ENCODE data around the gene EPHB1. TPM values are rescaled to one million over a fixed set of nuclear protein-coding genes. Genes with fewer than 3 reads are reported as not detected.

The EPHB1 gene
- total RNA-seq, 4 donors from 2014 or later = 2.3 to 5.6 (median 4.6) TPM

DNA sequence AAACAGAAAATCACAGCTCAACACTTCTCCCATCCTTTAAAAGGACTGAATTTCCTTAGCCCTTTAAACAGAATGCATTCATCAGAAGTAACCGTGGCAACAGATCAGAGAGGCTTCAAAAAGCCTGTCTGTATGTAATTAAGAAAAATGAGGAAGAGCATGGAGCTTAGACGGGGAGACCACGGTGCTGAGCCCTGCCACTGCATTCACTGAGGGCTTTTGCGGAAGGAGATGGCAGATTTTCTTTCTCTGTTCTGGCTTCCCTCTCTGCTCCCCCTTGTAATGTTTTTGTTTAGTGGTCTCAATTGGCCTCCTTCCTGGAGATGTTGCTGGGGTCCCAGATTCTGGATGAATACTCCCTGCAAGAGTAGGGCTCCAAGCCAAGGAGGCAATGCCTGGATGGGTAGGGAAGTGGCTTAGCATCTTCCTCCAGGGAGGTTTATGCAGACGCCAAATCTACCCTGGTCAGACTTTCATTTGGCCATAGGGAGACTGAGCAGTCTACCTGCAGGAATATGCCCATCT lies 332.9 kb downstream of the EPHB1 start:
- TF ChIP-seq POLR2A (IDR thresholded peaks at IDR 0.05) = no peak
- TF ChIP-seq, protein P1, sequence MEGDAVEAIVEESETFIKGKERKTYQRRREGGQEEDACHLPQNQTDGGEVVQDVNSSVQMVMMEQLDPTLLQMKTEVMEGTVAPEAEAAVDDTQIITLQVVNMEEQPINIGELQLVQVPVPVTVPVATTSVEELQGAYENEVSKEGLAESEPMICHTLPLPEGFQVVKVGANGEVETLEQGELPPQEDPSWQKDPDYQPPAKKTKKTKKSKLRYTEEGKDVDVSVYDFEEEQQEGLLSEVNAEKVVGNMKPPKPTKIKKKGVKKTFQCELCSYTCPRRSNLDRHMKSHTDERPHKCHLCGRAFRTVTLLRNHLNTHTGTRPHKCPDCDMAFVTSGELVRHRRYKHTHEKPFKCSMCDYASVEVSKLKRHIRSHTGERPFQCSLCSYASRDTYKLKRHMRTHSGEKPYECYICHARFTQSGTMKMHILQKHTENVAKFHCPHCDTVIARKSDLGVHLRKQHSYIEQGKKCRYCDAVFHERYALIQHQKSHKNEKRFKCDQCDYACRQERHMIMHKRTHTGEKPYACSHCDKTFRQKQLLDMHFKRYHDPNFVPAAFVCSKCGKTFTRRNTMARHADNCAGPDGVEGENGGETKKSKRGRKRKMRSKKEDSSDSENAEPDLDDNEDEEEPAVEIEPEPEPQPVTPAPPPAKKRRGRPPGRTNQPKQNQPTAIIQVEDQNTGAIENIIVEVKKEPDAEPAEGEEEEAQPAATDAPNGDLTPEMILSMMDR (IDR thresholded peaks at IDR 0.05) = no peak
- DNase-seq = no peak
- Histone ChIP-seq H3K27me3 (no peaks in the 10 kb centered on the region), H3K4me3 (replicated peaks in 1 of 3) (no peak overlapping the region), H3K4me1 (no peaks in the 10 kb centered on the region), H3K27ac (no peak overlapping the region), H3K9me3 (no peaks in the 10 kb centered on the region), H3K36me3 (no peaks in the 10 kb centered on the region)
- intact Hi-C loops (cut with DNase I) = no loop called here
- WGBS, 2 donors = 83 to 91% methylated on average over 5 of the region's 5 CpGs

DNA sequence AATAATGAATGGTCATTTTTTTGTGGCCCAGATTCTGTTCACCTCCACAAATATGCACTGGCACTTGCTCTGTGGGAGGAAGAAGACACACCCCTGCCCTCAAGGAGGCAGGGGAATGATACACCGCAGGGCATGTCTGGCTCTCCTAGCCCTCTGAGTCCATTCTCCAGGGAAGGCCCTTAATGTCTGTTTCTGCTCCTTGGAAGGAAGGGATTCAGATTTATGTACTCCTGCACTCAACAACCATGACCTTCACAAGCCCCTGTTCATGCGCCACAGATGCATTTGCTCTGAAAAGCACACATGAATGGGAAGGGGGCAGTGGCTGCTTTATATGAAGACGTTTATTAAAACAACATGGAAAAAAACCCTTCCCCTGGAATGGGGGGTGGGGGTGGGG lies 333.8 kb downstream of the EPHB1 start:
- TF ChIP-seq POLR2A (IDR thresholded peaks at IDR 0.05) = no peak
- no peaks in the 10 kb centered on the region for H3K9me3 ChIP-seq
- 56 to 66% methylated on average over 3 of the region's 3 CpGs for WGBS, 2 donors
- H3K4me3 ChIP-seq (replicated peaks in 1 of 3) = no peak overlapping the region
- H3K27me3 ChIP-seq = no peaks in the 10 kb centered on the region
- intact Hi-C loops (cut with DNase I) = no loop called here
- H3K36me3 ChIP-seq = no peaks in the 10 kb centered on the region
- no peak for DNase-seq
- no peak overlapping the region for H3K27ac ChIP-seq
- H3K4me1 ChIP-seq = no peaks in the 10 kb centered on the region

DNA sequence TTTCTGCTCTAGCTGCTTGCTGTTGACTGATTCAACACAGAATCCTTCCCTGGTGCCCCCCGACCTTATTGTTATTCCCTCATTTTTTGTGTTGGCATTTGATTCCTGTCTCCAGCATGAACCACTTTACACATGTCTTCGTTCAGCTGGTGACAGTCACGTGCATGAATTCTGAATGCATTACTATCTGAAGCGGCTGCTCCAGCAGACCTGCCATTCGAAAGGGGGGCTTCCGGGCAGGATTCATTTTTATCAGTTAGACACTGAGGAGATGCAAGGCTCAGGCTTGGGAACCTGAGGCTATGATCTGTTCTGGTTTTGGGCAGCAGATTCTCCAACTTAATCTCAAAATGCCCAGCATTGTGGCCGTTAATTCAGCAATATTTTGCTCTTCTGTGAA lies 336.2 kb downstream of the EPHB1 start:
- 86 to 88% methylated on average over 7 of the region's 7 CpGs for WGBS, 2 donors
- TF ChIP-seq POLR2A (IDR thresholded peaks at IDR 0.05) = no peak
- TF ChIP-seq, protein P1 (IDR thresholded peaks at IDR 0.05) = no peak
- Histone ChIP-seq H3K36me3 (no peaks in the 10 kb centered on the region), H3K27me3 (no peaks in the 10 kb centered on the region), H3K9me3 (no peaks in the 10 kb centered on the region), H3K4me1 (no peaks in the 10 kb centered on the region), H3K27ac (no peak overlapping the region), H3K4me3 (replicated peaks in 1 of 3) (no peak overlapping the region)
- no peak for DNase-seq
- intact Hi-C loops (cut with DNase I) = no loop called here

DNA sequence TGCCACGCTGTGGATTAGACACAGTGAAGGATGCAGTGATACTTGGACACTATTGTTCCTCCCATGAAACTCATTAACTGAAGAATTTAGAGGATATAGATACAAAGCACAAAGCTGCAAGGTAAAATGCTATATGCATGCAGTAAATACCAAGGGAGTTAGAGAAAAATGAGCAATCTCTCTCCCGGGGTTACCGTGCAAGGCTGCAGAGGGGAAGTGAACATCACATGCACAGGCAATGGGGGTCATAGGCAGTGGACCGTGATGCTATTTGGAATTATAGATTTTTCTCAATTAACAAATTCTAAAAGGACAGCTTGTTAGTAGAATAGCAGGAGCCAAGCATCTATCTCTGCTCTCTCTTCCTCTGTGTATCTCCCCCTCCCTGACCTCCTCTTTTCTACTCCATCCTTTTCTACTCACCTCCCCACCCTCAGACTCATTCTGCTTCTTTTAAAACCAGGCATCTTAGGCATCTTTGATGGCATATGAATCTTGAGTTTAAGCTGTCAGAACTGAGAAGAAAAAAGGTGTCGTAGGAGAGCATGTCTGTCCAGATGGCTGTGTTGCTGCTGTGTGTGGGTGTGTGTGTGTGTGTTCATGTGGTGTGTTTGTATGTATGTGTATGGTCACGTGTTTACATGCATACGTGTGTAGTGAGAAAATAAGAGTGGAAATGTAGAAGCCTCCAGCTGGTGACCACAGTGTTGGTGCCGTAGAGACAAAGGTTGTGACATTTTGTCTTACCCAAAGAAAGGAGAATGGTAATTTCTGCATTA lies 339.0 kb downstream of the EPHB1 start:
- Histone ChIP-seq H3K27ac (no peak overlapping the region), H3K27me3 (no peaks in the 10 kb centered on the region), H3K36me3 (no peaks in the 10 kb centered on the region), H3K4me3 (replicated peaks in 1 of 3) (no peak overlapping the region), H3K9me3 (no peaks in the 10 kb centered on the region), H3K4me1 (no peaks in the 10 kb centered on the region)
- no peak for DNase-seq
- intact Hi-C loops (cut with DNase I) = no loop called here
- WGBS, 2 donors = 90 to 94% methylated on average over 8 of the region's 8 CpGs
- TF ChIP-seq, protein P1 (IDR thresholded peaks at IDR 0.05) = no peak
- TF ChIP-seq POLR2A (IDR thresholded peaks at IDR 0.05) = no peak

DNA sequence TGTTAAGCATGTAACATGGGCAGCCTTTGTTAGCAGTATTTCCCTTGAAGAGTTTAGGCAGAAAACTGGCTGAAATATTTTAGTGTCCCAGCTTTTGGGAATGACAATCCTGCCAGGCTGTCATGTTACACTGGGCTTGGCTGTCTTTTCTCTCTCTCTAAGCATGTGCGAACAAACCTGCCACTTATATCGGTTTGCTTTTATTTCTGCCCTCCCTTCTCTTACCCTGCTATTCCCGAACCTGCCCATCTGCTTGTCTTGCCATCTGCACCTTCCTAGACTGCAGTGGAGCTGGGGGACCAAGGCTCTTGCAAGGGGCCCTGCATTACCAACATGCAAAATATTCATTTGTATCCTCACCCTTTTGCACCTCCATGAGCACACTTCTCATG lies 339.6 kb downstream of the EPHB1 start:
- WGBS, 2 donors = 53 to 82% methylated on average over 3 of the region's 3 CpGs
- no peaks in the 10 kb centered on the region for H3K9me3 ChIP-seq
- H3K27ac ChIP-seq = no peak overlapping the region
- no peaks in the 10 kb centered on the region for H3K27me3 ChIP-seq
- H3K4me1 ChIP-seq = no peaks in the 10 kb centered on the region
- H3K36me3 ChIP-seq = no peaks in the 10 kb centered on the region
- TF ChIP-seq, protein P1 (IDR thresholded peaks at IDR 0.05) = no peak
- no peak for TF ChIP-seq POLR2A (IDR thresholded peaks at IDR 0.05)
- no peak overlapping the region for H3K4me3 ChIP-seq (replicated peaks in 1 of 3)
- DNase-seq = no peak
- intact Hi-C loops (cut with DNase I) = no loop called here

Measured in thyroid gland (tissue), 4 donors.